DMS153 treated with DMSO at 0.1 percent for 48 hours (cell line): ENCODE measurements around the gene PPCDC.

Experiments
- DNase-seq: peaks from one replicate; lab custom pipeline; 2025; ENCODE audit not compliant: unreplicated experiment; lab: John Stamatoyannopoulos, UW

The PPCDC gene

DNA sequence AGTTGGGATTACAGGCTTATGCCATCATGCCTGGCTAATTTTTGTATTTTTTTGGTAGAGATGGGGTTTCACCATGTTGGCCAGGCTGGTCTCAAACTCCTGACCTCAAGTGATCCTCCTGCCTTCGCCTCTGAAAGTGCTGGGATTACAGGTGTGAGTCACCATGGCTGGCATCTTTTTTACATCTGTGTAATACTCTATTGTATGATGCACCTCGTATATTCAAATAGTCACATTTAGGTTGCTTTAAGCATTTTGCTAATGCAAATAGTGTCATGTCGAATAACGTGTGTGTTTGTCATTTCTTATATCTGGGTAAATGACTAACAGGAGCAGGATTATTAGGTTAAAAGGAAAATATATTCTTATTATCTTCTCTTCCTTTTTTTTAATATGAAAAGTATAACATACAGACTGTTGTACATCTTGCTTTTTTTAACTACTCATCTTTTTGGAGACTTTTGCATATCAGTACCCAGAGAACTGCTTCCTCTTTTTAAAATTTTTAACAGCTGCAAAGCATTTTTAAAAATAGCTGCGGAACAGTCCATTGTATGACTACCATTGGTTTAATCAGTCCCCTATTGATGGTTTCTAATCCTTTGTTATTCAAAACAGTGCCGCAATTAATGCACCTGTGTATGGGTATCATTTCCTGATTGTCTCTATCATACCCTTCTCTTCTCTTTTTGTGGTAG, 14.6 kb upstream of the PPCDC start:
- DNase-seq, result no peak

GRCh38 chr15:75016431-75016830, 7.0 kb upstream of the PPCDC start:
- DNase-seq, result no peak

- DNase-seq, result no peak
Observed at GRCh38 chr15:75019916-75020315, 3.5 kb upstream of the PPCDC start.

- no peak for DNase-seq
Observed at GRCh38 chr15:75021341-75021740, 2.0 kb upstream of the PPCDC start.

DNA sequence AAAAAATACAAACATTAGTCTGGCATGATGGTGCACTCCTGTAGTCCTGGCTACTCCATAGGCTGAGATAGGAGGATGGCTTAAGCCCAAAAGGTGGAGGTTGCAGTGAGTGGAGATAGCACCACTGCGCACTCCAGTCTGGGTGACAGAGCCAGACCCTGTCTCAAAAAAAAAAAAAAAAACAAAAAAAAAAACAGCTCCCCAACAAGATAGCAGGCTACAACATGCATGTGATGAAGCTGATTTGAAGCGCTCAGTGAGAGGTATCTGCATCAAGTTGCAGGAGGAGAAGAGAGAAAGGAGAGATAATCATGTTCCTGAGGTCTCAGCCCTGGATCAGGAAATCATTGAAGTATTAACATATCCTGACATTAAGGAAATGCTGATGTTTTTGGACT, 608 bp upstream of the PPCDC start:
- no peak for DNase-seq

DNA sequence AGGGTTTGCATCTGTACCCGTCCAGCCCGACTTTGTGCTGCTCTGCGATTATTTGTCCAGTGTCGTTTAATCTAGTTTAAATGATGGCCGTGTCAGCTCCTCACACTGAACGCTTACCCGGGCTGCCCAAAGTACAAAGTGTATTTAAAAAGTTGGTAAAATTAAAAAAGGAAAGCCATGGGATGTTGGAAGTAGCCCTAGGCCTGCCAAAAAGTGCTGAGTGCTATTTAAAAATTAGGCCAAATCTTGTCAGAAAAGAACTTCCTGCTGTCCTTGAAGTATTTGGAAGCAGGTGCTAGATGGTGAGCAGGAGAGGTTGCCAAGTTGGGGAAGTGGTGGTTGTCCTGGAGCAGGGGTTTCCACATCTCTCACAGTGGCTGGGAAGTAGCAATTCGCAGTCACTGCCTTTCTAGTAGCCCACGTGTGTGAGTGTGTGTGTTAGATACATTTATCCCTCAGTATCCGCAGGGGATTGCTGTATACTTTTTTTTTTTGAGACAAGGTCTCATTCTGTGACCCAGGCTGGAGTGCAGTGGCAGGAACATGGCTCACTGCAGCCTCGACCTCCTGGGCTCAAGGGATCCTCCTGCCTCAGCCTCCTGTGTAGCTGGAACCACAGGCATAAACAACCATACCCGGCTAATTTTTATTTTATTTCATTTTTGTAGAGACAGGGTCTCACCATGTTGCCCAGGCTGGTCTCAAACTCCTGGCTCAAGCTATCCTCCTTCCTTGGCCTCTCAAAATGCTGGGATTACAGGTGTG, 664 bp downstream of the PPCDC start:
- DNase-seq, result no peak

GRCh38 chr15:75025107-75025506, 1.7 kb downstream of the PPCDC start:
- no peak for DNase-seq

- DNase-seq, result no peak
Observed at GRCh38 chr15:75025548-75026260, 2.3 kb downstream of the PPCDC start.

GRCh38 chr15:75027551-75027950, 4.2 kb downstream of the PPCDC start:
- no peak for DNase-seq

- DNase-seq, result no peak
Observed at GRCh38 chr15:75028991-75029377, 5.6 kb downstream of the PPCDC start.

DNA sequence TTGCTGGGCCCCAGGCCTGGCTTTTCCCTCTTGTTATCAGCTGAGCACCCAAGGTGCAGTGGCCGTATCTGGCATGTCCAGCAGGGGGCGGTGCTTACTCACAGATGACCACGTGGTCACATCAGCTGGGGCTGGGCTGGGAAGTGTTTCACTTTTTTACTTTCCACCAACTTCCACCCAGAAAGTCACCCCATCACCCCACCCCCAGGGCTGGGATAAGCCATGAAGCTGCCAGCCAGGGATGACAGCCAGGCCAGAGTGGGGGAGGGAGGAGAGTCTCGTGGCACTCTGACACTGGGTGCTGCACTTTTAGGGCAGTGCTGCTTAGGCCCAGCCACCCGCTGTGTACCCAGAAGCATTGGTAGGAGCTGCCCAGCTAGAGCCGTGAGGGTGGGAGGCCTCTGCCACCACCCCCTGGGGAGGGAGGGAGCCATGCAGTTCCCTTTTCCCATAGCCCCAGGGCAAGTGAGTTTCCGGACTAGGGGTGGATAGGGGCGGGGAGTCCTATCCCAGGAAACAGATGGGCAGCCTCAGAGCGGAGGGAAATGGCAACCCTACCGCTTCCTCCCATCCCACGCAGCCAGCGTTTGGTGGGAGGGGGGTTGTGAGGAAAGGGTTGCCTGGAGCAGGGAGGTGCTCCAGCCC, 6.1 kb downstream of the PPCDC start:
- DNase-seq, result peak; percentile 20

DNA sequence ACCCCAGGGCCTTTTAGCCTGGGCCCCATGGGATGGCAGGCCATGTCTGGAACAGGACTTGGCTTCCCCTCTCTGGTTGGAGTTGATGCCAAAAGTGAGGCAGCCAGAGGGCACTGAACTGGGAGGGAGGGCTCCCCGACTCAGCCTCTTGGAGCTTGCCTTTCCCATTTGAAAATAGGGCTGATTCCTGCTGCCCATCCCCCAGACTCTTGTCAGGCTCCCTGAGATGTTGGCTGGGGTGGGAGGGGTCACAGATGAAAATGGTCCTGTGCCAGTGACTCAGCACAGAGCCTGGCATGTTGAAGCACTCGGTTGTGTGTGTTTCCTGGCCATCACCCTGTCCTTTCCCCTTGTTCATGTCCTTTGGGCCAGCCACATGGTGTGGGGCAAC, 6.6 kb downstream of the PPCDC start:
- no peak for DNase-seq

GRCh38 chr15:75030424-75030823, 7.0 kb downstream of the PPCDC start:
- no peak for DNase-seq

DNA sequence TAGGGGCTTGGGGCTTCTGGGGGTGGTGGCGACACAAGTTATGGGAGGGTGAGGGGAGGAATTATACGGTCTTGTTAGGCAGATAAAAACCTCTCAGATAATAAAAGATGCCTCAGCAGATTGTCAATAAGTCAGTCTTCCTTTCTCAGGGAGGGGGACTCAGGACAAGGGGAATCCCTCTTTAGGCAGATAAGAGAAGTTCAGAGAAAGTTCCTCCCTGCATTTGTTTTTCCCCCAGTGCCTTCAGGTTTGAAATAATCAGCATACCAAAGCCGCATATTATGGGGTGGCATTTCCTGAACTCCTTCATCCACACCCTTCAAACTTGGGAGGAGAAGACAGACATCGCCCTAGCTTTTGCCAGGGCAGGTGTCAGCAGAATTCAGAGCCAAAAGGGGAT, 8.5 kb downstream of the PPCDC start:
- no peak for DNase-seq

- DNase-seq, result no peak
Observed at GRCh38 chr15:75032395-75032794, 9.0 kb downstream of the PPCDC start.

DNA sequence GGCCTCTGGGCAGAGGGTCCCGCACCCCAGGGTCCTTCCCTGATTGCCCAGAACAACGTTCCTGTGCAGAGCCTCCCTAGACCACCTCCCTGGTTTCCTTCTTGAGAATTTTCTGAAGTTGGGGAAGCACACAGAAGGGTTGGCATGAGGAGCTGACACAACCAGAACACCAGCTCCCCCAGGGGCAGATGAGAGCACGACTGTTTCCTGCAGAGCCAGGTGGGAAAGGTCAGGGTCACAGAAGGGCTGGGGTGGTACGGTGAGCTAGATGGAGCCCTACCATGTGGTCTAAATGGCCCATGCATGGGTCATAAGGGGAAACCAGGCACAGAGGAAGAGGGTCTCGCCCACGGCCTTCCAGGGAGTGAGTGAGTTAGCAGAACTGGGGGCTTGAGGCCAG, 10.4 kb downstream of the PPCDC start:
- DNase-seq, result no peak

DNA sequence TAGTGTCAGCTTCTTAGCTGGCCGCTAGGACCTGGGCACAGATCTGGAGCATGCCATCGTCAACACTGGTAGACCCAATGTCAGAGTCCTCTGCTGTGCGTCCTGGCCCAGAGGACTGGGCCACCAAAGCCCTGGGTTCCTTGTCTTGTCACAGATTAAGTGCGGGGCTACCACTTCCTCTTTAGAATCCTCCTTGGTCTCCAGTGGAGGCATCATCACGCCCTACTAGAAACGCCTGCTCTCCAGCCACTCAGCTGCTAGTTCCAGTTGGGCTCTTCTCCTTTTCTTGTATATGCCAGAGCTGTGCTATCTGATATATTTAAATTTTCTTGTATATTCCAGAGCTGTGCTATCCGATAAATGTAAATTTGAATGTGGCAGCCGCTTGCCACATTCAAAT, 11.2 kb downstream of the PPCDC start:
- no peak for DNase-seq

DNA sequence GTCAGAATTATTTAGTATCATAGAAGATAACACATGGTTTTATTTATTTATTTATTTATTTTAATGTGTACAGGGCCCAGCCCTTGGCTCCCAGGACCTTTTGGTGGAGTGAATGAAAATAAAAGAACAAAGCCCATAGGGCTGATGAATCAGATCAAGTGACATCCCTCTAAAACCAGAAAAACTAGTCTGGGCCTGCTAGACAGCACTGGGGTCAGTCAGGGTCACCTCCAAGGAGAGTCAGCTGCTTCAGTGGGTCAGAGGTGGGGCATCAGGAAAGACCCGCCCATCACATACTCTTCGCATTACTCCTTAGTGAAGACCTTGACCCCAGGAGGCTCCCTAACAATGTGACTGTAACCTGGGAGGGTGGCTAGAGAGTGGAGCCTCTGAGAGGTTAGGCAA, 12.8 kb downstream of the PPCDC start:
- no peak for DNase-seq

DNA sequence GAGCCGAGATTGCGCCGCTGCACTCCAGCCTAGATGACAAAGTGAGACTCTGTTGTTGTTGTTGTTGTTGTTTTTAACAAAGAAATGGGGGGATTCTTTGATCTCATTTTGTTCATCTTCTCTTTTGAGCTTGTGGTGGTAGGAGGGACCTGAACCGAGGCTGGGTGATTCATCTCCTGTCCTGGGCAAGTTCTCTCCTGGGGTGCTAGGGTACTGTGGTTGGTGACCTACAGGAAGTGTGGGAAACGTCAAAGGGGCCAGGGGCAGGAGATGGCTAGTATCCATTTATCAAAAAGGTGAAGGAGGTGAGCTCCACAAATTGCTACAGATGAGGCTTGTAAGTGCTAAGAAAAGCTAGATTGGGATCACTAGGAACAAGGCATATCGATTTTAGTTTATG, 14.3 kb downstream of the PPCDC start:
- DNase-seq, result no peak

GRCh38 chr15:75038231-75038630, 14.8 kb downstream of the PPCDC start:
- no peak for DNase-seq

GRCh38 chr15:75042730-75043508, 19.5 kb downstream of the PPCDC start:
- no peak for DNase-seq
